ENCODE measurements around the gene SULT1C4.

Gene SULT1C4

DNA sequence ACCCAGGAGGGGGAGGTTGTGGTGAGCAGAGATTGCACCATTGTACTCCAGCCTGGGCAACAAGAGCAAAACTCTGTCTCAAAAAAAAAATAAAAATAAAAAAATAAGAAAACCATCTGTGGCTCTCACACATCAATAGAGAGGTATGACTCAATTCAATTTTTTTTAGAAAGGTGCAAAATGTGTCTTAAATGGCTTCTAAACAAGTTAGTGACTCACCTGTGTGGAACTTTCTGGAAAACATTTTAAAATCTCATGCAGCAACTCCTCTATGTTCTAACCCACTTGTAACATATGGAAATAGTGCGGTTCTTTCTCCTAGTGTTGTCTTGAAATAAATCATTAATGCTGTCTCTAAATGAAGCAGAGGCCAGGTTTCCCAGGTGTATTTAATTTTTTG lies 10.7 kb upstream of the SULT1C4 start:
- DNase-seq, result no peak
- H3K27ac Mint-ChIP-seq, result no peak overlapping the region
- H3K4me3 Mint-ChIP-seq, result no peak overlapping the region
- no peaks in the 10 kb centered on the region for H3K4me1 Mint-ChIP-seq
- H3K36me3 Mint-ChIP-seq (ENCODE audit: low read depth), result no peaks in the 10 kb centered on the region
- H3K9me3 Mint-ChIP-seq, result peaks cover 21% of the 10 kb centered on the region
- no peak for TF ChIP-seq CTCF (IDR thresholded peaks at IDR 0.05)
- no peaks in the 10 kb centered on the region for H3K27me3 Mint-ChIP-seq (ENCODE audit: low read depth, poor library complexity)

DNA sequence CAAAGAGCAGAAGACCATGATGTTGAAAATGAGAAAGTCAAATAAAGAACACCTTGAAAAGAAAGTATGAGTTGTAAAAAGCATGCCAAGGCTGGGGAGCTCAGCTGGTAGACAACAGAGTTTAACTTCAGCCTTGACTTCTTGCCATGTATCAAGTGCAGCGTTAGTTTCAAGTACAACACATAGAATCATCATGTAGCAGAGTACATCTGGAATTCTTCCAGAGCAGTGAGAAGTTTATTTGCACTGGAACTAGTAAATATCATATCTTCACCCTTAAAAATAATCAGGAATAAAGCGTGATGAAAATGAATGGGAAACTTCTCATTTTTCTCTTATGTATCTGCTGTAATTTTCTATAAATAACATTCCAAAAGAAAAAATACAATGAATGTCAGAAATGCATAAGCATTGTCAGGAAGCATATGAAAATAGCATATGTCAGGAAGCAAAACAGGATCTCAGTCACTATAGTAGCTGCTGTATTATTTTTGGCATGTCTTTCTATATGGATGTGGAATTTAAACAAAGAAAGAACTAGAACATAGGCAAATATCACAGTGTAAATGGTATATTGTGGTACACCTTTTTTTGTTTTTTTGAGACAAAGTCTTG lies 10.1 kb upstream of the SULT1C4 start:
- H3K36me3 Mint-ChIP-seq (ENCODE audit: low read depth), result no peaks in the 10 kb centered on the region
- H3K9me3 Mint-ChIP-seq, result peaks cover 21% of the 10 kb centered on the region
- no peaks in the 10 kb centered on the region for H3K27me3 Mint-ChIP-seq (ENCODE audit: low read depth, poor library complexity)
- no peak for DNase-seq
- no peak overlapping the region for H3K27ac Mint-ChIP-seq
- no peaks in the 10 kb centered on the region for H3K4me1 Mint-ChIP-seq
- no peak overlapping the region for H3K4me3 Mint-ChIP-seq
- no peak for TF ChIP-seq CTCF (IDR thresholded peaks at IDR 0.05)

GRCh38 chr2:108369153-108369552 lies 8.6 kb upstream of the SULT1C4 start:
- Mint-ChIP-seq H3K4me1 (peaks cover 7% of the 10 kb centered on the region), H3K27me3 (ENCODE audit: low read depth, poor library complexity) (peaks cover 3% of the 10 kb centered on the region), H3K9me3 (peaks cover 21% of the 10 kb centered on the region), H3K36me3 (ENCODE audit: low read depth) (no peaks in the 10 kb centered on the region), H3K27ac (no peak overlapping the region), H3K4me3 (no peak overlapping the region)
- no peak for TF ChIP-seq CTCF (IDR thresholded peaks at IDR 0.05)
- no peak for DNase-seq

DNA sequence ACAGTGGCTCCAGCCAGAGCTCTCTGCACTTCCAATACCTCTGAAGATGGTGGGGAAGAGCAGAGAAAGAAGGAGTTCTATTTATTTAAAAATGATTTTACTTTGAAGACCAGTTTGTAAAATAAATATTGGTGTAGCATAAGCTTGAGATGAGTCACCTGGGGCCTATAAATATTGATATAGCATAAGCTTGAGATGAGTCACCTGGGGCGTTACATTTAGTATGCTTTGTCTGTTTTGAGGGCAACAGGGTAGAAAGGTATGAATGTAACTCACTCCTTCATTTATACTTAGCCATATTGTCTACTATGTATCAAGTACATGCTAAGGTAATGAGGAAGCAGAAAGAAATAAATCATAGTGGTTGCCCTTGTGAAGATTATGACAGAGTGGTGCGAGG lies 7.7 kb upstream of the SULT1C4 start:
- no peak for TF ChIP-seq CTCF (IDR thresholded peaks at IDR 0.05)
- Mint-ChIP-seq H3K27ac (no peak overlapping the region), H3K36me3 (ENCODE audit: low read depth) (no peaks in the 10 kb centered on the region), H3K4me1 (peaks cover 7% of the 10 kb centered on the region), H3K27me3 (ENCODE audit: low read depth, poor library complexity) (peaks cover 3% of the 10 kb centered on the region), H3K4me3 (no peak overlapping the region), H3K9me3 (peaks cover 12% of the 10 kb centered on the region)
- no peak for DNase-seq

DNA sequence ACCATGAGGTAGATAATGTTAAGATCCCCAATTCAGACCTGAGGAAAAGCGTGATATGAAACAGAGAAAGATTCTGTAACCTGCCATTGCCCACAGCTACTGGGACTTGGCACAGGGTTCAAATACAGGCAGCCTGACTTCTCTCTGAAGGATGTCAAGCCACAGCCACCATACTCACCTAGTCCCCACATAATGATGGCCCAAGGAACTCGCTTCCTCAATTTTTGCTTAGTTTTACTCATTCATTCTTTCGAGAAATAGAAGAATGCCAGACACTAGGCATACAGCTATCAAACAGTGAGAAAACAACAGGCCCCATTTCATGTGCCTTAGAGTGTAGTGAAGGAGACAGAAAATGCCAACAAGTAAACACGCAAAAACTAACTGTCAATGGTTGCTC lies 980 bp upstream of the SULT1C4 start:
- peaks cover 8% of the 10 kb centered on the region for H3K27me3 Mint-ChIP-seq (ENCODE audit: low read depth, poor library complexity)
- H3K9me3 Mint-ChIP-seq, result peaks cover 8% of the 10 kb centered on the region
- peak overlapping the region; percentile 100 for H3K27ac Mint-ChIP-seq
- no peak for TF ChIP-seq CTCF (IDR thresholded peaks at IDR 0.05)
- peak overlapping the region; percentile 89 for H3K4me3 Mint-ChIP-seq
- peaks cover 65% of the 10 kb centered on the region for H3K4me1 Mint-ChIP-seq
- peaks cover 23% of the 10 kb centered on the region for H3K36me3 Mint-ChIP-seq (ENCODE audit: low read depth)
- no peak for DNase-seq

DNA sequence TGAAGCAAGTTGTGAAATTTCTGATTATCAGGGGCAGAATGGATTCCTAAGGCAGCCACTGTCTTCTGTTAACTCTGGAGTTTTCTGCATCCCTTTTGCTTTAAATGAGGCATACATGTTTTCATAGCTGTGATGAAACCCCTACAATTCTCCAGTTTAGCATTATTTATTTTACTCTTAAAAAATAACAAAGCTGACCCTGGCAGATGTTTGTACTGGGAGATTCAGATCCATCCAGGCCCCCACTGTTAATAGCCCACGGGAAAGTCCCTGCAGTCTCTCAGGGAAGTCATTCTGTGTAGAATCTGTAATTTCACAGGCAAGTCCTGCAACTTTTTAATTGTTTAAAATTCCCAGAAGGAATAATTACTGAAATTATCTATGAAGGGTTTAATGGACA lies 353 bp upstream of the SULT1C4 start:
- Mint-ChIP-seq H3K36me3 (ENCODE audit: low read depth) (peaks cover 30% of the 10 kb centered on the region), H3K4me1 (peaks cover 72% of the 10 kb centered on the region), H3K9me3 (peaks cover 12% of the 10 kb centered on the region), H3K4me3 (peak overlapping the region; percentile 89), H3K27ac (peak overlapping the region; percentile 100), H3K27me3 (ENCODE audit: low read depth, poor library complexity) (peaks cover 8% of the 10 kb centered on the region)
- DNase-seq, result no peak
- no peak for TF ChIP-seq CTCF (IDR thresholded peaks at IDR 0.05)
